Activated CD4-positive, CD25-positive, alpha-beta regulatory T cell (primary cell): ENCODE measurements around the gene PALLD.

ENCODE experiments used
- DNase-seq, 4 experiments: peaks; one replicate each; lab custom pipeline; 2025; lab: John Stamatoyannopoulos, UW

The PALLD gene

DNA sequence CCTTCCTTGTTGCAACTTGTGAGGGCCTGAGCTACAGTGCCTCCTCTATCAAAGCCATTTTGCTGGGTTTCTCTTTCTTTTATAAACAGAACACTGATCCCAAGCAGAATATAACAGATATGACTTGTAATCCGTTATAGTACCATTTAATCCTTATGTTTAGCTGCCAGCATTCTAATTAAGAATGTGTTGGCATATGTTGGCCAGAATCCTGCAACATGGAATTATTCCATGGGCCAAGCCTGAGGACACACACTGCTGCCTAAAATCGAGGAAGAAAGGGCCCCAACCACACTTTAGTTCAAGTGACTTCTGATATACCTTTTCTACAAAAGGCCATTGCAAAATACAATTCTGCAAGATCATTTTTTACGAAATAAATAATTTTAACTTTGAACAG lies 28.0 kb downstream of the PALLD start:
- DNase-seq: no peak

DNA sequence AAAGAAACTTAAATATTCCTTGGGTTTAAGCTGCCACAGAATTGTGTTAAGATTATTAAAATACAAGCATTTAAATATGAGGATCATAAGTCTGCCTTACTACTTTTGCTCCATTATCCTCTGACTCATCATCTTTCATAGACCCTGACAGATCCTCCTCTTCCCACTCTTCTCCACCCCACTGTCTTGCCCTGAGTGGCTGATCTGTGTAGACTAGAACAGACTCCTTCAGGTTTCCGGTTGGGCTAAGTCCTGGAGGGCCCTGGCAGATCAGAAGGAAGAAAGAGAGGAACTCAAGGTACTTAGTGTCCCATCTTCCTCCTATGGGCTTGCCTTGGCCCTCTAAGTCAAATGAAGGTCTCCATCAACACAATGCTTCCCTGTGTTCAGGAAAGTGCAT lies 30.7 kb downstream of the PALLD start:
- DNase-seq: no peak

DNA sequence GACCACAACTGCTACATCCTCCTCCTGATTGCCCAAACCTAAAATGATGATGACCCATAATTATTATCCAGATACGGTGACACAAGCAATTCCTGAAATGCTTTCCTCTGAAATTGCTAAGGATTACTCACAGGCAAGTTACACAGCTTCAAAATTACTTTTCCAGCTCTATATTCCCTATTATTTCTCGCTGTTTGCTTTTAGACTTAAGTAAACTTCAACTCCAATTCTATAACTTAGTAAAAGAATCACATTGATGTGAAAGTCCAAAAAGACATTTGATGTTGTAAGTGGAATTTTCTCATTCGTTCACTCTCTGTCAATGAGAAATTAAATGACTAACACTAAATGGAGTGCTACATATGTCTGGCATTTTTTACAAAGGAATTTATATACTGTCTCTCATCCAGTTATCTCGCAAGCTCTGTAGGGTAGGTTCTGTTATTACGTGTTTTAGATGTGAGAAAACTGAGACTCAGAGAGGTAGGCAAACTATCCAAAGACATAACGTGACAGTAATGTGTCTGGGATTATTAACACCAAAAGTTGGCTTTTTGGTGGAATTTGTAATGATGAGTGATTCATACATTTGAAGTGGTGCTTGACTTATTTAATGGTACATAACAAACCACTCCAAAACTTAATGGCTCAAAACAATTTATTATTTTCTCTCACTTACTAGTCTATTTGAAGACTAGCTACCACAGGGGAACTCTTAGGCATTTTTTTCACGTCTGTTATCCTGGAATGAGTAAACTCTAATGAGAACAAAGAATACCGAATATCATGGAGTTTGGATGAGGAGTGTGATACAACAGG lies 31.5 kb downstream of the PALLD start:
- no peak for DNase-seq

DNA sequence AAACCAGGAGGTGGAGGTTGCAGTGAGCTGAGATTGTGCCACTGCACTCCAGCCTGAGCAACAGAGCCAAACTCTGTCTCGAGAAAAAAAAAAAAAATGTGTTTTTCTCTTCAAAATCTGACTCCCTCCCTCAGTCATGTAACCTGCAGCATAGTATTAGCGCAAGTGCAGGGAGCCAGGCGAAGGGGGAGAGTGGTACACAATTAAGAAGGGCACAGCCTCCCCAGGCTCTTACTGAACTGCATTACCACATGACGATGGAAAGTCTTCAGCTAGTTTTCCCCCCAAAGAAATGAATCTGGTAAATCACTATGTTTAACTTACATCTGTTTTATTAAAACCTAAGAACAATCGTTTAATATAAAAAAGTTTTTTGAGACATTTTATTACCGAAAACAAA lies 32.4 kb downstream of the PALLD start:
- DNase-seq: no peak

DNA sequence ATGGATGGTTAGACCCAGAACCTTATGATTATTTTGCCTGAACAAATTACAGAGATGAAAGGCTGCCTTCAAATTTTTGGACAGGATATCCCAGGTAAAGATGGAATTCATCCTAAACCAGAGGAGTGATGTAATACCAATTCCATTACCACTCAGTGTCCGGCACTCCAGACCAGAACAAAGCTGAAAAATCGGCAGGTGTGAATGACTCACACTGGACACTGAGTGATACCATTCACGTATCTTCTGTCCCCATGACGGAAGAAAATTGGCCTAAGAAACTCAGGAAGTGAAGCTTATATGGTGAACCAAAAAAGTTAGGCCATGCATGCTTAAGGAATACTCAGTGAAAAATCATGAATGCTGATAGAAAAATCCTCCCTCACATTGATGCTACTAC lies 34.5 kb downstream of the PALLD start:
- no peak for DNase-seq

DNA sequence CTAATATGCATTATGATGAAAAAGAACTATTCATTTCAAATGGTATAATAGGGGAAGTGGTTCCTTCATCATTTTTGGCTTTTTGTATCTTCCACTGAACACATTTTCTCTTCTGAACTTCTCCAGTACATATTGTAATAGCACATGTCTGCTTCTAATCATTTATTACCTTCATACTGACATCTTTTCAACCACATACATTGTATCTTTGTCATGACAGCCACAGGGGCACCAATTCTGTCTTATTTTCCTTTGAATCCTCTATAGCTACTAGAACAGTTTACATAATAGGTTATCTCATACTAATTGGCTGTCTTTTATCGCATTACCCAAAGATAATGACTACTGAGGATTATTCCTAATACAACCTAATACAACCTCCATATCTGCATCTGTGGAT lies 37.7 kb downstream of the PALLD start:
- no peak for DNase-seq

DNA sequence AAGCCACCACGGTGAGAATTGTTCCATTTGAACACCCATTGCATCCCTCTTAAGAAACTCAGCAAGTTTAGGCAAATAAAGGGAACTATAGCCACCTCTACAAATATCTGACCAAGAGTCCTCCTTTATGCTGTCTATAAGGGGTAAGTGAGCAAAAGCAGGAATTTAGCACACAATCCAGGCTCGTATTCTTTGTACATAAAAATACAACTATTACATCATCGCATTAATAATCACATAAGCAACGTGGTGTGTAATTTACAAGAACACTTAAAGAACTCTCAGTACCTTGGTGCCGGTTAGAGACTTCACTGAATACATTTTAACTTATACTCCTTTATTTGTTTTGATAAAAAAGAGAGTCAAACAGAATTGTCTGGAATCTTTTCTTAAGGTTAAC lies 38.8 kb downstream of the PALLD start:
- no peak for DNase-seq

DNA sequence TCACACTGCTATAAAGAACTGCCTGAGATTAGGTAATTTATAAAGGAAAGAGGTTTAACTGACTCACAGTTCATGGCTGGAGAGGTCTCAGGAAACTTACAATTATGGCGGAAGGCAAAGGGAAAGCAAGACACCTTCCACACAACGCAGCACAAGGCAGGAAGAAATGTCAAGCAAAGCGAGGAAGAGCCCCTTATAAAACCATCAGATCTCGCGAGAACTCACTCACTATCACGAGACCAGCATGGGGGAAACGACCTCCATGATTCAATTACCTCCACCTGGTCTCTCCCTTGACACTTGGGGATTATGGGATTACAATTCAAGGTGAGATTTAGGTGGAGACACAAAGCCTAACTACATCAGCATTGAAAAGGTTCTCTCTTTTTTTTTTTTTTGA lies 39.6 kb downstream of the PALLD start:
- no peak for DNase-seq

DNA sequence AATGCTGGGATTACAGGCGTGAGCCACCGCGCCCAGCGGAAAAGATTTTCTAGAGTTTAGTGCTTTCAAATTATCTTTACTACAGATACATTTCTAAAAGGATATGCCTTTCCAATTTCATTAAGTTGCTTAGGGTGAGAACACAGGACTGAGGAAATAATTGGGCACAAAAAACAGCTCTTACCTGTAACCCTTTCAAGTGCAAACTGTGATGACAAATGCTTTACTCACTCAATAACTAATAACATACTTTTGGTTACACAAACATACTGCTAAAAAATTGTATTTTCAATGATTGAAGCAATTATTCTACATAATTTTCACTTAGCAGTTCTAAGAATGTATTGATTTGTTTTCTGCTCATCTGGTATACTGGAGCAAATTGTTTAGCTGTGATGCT lies 40.2 kb downstream of the PALLD start:
- no peak for DNase-seq

DNA sequence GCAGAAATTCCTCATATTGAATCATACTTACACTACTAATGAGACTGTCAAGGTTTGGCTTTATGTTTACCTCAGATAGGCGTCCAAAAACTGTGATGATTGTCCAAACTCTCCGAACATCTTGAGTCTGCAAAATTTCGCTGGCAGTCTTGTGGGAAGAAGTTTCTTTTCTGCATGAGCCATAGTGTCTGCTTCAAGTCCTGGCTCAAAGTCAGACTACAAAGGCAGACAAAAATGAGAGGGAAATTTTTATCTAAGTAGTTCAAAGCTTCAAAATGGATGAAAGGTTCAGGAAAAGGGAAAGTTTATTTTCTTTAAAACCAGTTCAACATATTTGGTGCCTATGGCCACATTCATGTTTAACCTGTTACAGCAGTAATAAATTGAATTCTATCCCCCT lies 40.7 kb downstream of the PALLD start:
- DNase-seq: no peak

DNA sequence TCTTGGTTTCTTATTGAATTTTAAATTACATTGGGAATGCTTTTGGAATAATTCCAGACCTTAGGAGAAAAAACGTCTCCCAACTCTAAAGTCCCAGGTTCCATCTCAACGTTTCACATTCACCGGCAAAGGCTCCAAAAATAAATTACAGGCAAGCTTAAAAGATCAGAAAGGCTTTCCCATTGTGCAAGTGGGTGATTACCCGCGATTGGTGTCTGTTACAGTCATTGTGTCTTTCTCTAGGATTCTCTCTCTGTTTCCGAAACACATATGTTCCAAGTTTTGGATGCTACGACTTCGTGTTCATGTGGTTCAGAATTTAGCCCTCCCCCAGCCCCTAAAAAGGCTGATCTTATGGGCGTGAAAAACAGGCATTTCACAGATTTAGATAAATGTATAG lies 41.8 kb downstream of the PALLD start:
- no peak for DNase-seq

DNA sequence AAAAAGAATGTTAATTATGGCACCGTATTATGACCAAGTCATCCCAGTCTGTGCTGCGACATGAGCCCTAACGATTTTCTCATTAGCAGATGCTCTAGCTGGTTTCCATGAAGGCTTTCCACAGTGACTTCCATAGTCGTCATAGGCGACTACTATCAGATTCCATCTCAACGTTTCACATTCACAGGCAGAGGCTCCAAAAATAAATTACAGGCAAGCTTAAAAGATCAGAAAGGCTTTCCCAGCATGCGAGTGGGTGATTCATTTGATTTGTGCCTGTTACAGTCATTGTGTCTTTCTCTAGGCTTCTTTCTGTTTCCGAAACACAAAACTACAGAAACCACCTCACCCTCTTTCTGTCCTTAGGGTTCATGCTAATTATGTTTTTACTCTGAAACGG lies 43.2 kb downstream of the PALLD start:
- DNase-seq: no peak

DNA sequence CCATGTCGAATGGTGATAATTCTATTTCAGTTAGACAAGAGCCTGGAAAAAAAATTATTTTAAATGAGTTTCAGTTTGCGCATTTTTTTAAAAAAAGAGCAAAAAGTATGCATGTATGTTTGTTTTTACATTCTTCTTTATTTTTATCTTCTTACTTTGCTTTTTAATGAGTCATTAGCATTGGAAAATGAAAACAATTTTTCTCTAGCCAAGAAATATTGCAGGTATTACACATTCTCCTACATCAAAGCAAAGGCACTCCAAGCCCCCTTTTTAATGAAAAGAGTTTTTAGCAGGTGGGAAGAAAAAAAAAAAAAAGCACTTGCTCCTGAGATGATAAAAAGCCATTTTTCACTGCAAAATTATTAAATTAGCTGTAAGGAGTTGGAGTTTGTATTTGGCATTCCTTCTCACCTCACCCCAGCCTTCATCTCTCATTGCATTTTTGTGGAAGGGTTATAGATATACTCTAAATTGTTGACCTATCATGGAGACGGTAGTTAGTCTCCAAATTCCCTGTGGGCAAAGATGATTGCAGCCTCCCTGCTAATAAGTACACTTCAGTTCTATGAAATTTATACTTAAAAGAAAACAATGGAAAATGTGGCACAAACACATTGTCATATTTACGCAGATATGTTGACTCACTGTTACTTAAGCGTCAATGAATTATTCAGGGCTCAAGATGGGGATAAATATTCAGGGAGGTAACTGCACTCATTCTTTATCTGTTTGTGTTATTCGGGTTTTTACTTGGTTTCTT lies 43.8 kb downstream of the PALLD start:
- DNase-seq: no peak

DNA sequence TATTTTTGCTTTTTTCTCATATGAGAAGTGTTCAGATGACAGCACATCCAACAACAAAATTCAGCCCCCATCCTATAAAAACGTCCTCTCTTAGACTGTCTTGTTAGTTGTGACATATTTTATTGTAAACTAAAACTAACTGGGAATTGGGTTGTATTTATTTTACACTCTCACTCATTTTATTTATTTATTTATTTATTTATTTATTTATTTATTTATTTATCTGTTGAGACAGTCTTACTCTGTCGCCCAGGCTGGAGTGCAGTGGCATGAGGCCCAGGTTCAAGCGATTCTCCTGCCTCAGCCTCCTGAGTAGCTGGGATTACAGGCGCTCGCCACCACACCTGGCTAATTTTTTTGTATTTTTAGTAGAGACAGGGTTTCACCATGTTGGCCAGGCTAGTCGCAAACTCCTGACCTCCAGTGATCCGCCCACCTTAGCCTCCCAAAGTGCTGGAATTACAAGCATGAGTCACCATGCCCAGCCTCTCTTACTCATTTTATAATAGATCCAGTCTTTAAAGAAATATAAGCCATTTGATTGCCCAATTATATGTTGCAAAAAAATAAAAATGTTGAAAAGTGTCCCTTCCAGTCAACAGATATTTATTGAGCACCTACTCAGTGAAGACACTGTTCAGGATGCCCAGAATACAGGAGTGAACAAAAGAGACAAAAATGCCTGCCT lies 44.6 kb downstream of the PALLD start:
- DNase-seq: no peak

DNA sequence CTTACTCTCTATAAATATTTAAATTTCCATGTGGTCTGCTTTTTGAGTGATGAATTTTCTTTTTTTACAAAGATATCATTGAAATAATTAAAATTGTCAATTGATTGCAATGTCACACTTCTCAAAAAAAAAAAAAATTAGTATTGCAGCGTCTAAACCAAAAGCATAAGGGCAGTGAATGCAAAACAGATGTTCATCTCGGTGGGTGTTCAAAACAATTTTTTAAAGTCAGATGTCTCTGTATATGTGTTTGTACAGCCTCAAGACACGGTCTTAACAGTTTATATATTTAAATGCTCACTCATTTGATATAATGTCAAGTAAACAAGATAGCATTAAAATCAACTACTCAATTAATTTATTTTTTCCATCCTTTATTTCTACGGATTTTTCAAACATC lies 52.3 kb downstream of the PALLD start:
- no peak for DNase-seq

DNA sequence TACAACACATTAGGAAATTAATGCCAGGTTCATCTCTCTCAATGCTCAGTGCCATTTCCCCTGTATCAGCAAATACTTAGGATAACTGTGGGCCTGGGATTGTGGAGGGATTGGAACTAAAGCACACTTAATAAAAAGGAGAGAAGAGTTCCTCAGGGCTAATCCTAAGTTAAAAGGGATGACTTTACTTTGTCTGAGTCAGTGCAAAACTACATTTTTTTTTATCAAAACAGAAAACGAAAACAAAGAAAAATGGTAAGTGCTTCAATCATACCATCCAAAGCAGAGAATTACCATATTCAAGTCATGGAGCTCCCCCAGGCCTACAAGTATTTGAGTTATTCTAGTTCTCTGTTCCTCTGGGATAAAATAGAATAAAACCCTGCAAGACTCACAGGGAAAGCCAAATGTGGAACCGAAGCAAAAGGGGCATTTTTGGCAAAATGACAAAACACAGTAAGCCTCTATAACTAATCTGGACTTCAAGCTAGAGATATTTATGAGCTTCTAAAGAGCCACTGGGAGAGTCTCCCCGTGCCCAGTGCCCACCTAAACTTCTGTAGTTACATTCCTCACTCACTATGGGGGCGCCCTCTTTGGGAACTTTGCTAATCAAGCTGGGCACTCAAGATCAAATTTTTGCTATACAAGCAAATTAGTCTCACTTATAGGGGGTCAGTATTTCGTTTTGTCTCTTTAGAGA lies 53.4 kb downstream of the PALLD start:
- DNase-seq: no peak

DNA sequence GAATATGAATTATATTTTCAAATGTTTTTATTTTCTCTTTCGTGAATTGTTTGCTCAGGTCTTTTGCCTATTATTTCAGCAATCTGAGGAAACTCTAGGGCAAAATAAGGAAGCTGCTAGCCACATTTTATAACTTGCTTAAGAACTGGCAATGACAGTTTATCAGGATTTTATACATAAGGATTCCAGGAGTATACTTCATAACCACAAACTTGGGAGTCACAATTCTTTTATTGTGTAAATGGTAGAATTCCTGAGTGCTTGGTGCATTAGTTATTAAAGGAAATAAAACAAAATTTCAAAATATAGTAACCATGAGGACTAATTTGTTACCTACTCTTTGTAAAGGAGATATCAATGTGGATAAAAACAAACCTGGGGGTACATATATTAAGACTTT lies 54.4 kb downstream of the PALLD start:
- no peak for DNase-seq

DNA sequence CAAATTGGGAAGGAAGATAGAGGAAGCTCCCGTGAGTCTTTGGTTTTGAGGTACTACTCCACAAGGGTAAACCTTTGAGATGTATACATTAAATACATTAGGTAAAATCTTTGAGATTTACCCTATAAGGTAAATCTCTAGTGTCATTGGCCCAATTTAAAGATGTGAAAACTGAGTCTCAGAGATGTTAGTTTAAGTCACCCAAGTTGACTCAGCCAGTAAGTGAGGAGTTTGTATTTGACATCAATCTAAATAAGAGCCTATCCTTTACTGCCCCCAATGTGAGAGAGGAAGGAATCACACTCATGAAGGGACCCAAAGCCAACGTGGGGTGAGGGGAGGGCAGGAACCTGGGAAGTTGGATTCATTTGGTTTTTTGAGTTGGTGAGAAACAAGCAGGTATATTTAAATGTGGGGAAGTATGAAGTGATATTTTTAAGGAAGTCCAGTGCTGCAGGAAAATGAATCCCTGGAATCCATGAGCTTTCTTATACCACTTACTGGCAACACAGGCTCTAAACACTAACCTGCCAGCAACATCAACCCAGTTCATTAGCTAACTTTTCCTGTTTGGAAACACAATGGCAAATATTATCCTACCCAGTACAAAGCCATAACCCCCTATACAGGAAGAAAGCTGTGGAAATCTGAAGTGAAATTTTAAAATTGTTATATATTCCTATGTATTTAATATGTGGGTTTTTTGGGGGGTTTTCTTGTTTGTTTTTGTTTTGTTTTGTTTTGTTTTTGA lies 55.3 kb downstream of the PALLD start:
- DNase-seq: no peak

DNA sequence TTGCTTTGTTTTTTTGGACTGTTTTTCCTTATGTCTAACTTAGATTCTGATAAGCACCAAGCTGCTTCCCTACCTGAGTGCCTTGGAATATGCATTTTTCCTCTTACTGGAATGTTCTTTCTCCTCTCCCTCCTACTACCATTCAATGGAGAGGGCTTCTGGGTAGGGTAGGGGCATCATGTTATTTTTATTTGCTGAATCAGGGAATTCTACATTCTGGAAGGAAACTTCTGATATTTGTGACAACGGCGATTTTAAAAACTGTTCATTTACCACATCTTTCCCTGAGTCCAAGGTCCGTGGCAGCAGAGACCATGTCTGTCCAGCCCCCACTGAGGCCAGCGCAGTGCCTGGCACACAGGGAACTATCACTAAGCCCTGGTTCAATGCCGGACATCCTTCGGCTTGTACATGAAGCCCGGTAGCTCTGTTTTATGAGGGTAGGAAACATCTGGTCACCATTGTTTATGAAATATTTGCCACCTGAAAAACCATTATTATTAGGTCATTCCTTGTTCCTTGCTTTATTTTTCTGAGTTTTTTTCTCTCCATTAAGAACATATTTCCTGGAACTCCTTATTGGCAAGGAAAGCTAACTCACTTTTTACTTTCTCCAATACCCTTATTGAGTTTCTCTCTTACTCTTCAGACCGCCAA lies 57.0 kb downstream of the PALLD start:
- no peak for DNase-seq

DNA sequence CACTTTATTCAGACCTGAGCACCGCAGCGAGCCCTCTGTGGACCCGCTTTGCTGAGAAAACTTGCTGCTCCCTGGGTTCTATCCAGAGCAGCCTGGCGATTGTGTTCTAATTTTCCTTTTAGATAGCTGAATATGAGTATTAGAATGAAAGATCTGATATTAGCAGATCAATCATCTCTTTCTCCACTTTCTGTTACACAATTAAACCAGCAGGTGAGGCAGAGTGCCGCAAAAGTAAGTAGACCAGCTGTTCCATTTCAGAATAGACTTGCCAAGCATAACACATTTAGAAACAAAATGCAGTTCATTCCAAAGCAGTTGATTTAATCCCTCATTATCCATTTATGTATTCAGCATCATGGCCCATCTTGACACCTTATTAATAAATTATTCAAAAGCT lies 58.6 kb downstream of the PALLD start:
- DNase-seq: no peak

DNA sequence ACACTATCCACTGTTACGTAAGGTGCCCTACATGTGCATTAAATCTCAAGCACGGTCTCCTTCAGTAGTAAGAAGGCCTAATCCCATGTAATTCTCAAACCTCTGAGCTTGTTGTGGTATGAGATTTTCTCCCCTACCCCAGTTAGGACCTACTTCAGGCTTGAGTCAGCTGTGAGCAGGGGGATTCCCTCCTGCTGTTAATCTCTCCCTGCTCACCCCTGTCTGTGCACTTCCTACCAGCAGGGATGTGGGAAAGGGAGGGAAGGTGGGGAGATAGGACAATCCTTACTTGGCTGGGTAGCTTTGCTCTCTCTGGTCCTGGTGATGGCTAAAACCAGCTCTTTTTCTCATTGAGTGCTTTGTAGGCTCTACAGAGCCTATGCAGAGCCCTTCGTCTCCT lies 60.8 kb downstream of the PALLD start:
- DNase-seq: no peak
